Measurements from ENCODE around the gene STOX2. TPM values are rescaled to one million over a fixed set of nuclear protein-coding genes. Genes with fewer than 3 reads are reported as not detected.
A peak's percentile ranks its signal among the peaks of the same experiment; 100 is the strongest.

The STOX2 gene
- total and polyA plus RNA-seq, 2 of the 8 experiments (the other 6 are each of a cell fraction or from before 2014, with no cell fraction given), result 5.5 to 20.0 TPM

DNA sequence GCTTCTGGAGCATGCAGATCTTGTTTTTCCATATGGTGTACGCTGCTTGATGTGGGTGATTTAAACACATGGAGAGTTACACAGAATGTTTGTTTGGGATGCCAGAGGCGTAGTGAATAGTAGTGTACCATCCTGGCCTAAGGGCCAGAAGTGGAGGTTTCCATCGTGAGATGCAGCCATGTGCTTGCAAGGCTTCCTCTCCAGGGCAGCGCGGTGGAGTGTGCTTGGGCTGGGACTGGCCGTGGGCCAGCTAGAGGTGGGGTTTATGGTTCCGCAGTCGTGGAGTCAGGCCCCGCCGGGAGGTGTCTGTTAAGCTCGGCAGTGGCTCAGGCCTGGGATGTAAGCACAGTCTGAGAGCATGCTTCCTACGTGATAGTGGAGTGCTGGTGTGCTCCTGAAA, 14.0 kb downstream of the STOX2 start:
- peak; percentile 60; the same call in 1 of the 2 replicates for TF ChIP-seq MAX (IDR thresholded peaks at IDR 0.05)
- TF ChIP-seq, protein P1, sequence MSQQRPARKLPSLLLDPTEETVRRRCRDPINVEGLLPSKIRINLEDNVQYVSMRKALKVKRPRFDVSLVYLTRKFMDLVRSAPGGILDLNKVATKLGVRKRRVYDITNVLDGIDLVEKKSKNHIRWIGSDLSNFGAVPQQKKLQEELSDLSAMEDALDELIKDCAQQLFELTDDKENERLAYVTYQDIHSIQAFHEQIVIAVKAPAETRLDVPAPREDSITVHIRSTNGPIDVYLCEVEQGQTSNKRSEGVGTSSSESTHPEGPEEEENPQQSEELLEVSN (IDR thresholded peaks at IDR 0.05), result peak; percentile 46
- no peak for TF ChIP-seq ZNF274 (IDR thresholded peaks at IDR 0.05; ENCODE audit: borderline replicate concordance, extremely low read depth, low read length)
- Histone ChIP-seq H3K56ac (replicated peaks; ENCODE audit: insufficient read length, low read depth, low read length) (no peak overlapping the region), H3K9me3 (ENCODE audit: insufficient read depth in 2 of 2, low read depth in 1 of 2, low read length in 1 of 2) (no peaks in the 10 kb centered on the region), H2BK15ac (ENCODE audit: low read length) (no peak overlapping the region), H3K23me2 (ENCODE audit: low read depth, low read length) (no peaks in the 10 kb centered on the region), H3K27me3 (replicated peaks in 1 of 4; ENCODE audit: control insufficient read depth in 3 of 4, extremely low read depth in 1 of 4, insufficient read depth in 3 of 4, low read length in 3 of 4) (no peaks in the 10 kb centered on the region), H4K8ac (ENCODE audit: extremely low read depth, insufficient read depth, low read length) (no peak overlapping the region; the same call in 1 of the 2 replicates), H3K18ac (ENCODE audit: extremely low read depth, low read length) (no peak overlapping the region), H3K79me1 (ENCODE audit: low read depth, low read length) (no peaks in the 10 kb centered on the region; the same call in 1 of the 2 replicates), H3K14ac (ENCODE audit: insufficient read length) (no peak overlapping the region), H2AK5ac (ENCODE audit: low read depth, low read length) (no peak overlapping the region), H2BK120ac (replicated peaks; ENCODE audit: low read depth, low read length) (peak overlapping the region; percentile 31), H3K27ac (ENCODE audit: low read depth, low read length) (no peak overlapping the region), H3K4me2 (ENCODE audit: insufficient read depth in 1 of 2, low read depth in 2 of 2, low read length in 2 of 2) (no peak overlapping the region), H3K4me1 (replicated peaks in 1 of 4; ENCODE audit: control insufficient read depth in 3 of 4, insufficient read depth in 4 of 4, low read length in 3 of 4) (peaks cover 0 to 6% (median 2%) of the 10 kb centered on the region in 4 experiments; a peak in 3 of 7 replicates), H2BK12ac (ENCODE audit: low read depth, low read length) (no peak overlapping the region), H3K79me2 (ENCODE audit: control insufficient read depth in 1 of 2, insufficient read depth in 2 of 2, low read length in 2 of 2) (peaks cover 3 to 26% of the 10 kb centered on the region in 2 experiments; a peak in 3 of 4 replicates), H4K20me1 (replicated peaks in 1 of 2; ENCODE audit: control insufficient read depth in 1 of 2, insufficient read depth in 2 of 2, low read length in 2 of 2) (peaks cover 0 to 2% of the 10 kb centered on the region in 2 experiments), H3K36me3 (ENCODE audit: control insufficient read depth in 2 of 4, insufficient read depth in 4 of 4, low read length in 3 of 4) (no peaks in the 10 kb centered on the region), H3K23ac (ENCODE audit: insufficient read length) (no peak overlapping the region), H3K9ac (replicated peaks in 1 of 4; ENCODE audit: extremely low read depth in 1 of 4, low read depth in 3 of 4, low read length in 3 of 4) (no peak overlapping the region), H4K5ac (ENCODE audit: insufficient read length, low read depth, low read length) (no peak overlapping the region), H3K4ac (replicated peaks; ENCODE audit: insufficient read length, low read depth, low read length) (peak overlapping the region; percentile 61), H2AFZ (ENCODE audit: low read length) (no peak overlapping the region), H2BK5ac (ENCODE audit: low read depth, low read length) (no peak overlapping the region), H2BK20ac (ENCODE audit: low read length) (0 out of 2 replicates have a peak overlapping the region, but pooled peaks have one; percentile 82), H4K91ac (replicated peaks; ENCODE audit: insufficient read length, low read length) (no peak overlapping the region), H3K4me3 (ENCODE audit: extremely low read depth in 1 of 4, insufficient read depth in 2 of 4, low read depth in 3 of 4, low read length in 4 of 4) (no peak overlapping the region)
- 92% methylated on average over 12 of the region's 12 CpGs; no CpG with 5 or more reads in 1 of the 2 experiments for WGBS, 2 experiments (ENCODE audit: extremely low coverage in 1 of 2, insufficient coverage in 1 of 2, insufficient read length in 1 of 2, insufficient replicate concordance in 2 of 2, low coverage in 1 of 2, low lambda C conversion rate in 2 of 2, missing lambda C conversion rate in 1 of 2)
- no peak for DNase-seq (ENCODE audit: low read depth in 1 of 2, low spot score in 2 of 2)
- FAIRE-seq, result no peak
- ChIA-PET CTCF (ENCODE audit: partially characterized antibody) (interaction anchor here (0.6 to 1.7 kb wide), 3 partner anchors 11 to 178 kb away, joined by 3 read pairs; no protein-coding TSS in a partner anchor), POLR2A (ENCODE audit: partially characterized antibody) (interaction anchor here (2.0 kb wide), 1 partner anchor 12 kb away, joined by 8 read pairs; no protein-coding TSS in a partner anchor)
